ENCODE measurements around the gene TOMM20.

The TOMM20 gene

GRCh38 chr1:235060607-235061470 lies 67.8 kb downstream of the TOMM20 start:
- H3K27me3 ChIP-seq (replicated peaks; ENCODE audit: control insufficient read depth, insufficient read depth, low read length): no peaks in the 10 kb centered on the region
- H3K4me3 ChIP-seq (replicated peaks; ENCODE audit: low read depth, low read length): no peak overlapping the region
- TF ChIP-seq CTCF (IDR thresholded peaks at IDR 0.05; ENCODE audit: insufficient read depth, low read length, poor library complexity, severe bottlenecking): no peak
- no peaks in the 10 kb centered on the region for H3K36me3 ChIP-seq (ENCODE audit: control insufficient read depth, insufficient read depth, low read length)
- no peak for DNase-seq (ENCODE audit: extremely low read depth, insufficient read length)
